IMR-90 (cell line): ENCODE results near the gene DTX3. TPM values are rescaled to one million over a fixed set of nuclear protein-coding genes. Genes with fewer than 3 reads are reported as not detected.
"Not testable (repeated sequence)": the region's sequence is repeated elsewhere in the genome, so short reads cannot be mapped to it uniquely, and the experiment has no call there.

Experiments
- ATAC-seq: fragments of 200-7000 bp; cut with Tn5 transposase; 2 replicates; pipeline ENCODE4 v1.9.1; 2020; ENCODE audit warnings: low read depth, mild to moderate bottlenecking, moderate library complexity
- BruUV-seq: library from RNA; stranded (reverse); fragments of 400-500 nt; replicated peaks from 2 replicates; lab custom pipeline; 2021; lab: Mats Ljungman, UMichigan
- CTCF ChIA-PET: fragments of 300-600 bp; formaldehyde crosslinking; extraction: SDS; loops from one replicate; lab custom pipeline; 2021; ENCODE audit warnings: antibody characterized with exemption; lab: Yijun Ruan, JAX
- POLR2A ChIA-PET: fragments of 300-600 bp; sonication (Branson Sonifier 250); formaldehyde crosslinking; loops from one replicate; lab custom pipeline; 2022; ENCODE audit warnings: antibody characterized with exemption; ENCODE audit not compliant: unreplicated experiment; lab: Charles Lee
- DNase-seq: peaks from one replicate; pipeline ENCODE4 v3.0.0; 2013
- H2AFZ ChIP-seq: replicated peaks from 2 replicates; pipeline ENCODE3; 2013; ENCODE audit warnings: low read length, mild to moderate bottlenecking; ENCODE audit not compliant: poor library complexity
- H2AK5ac ChIP-seq: 2 replicates; pipeline ENCODE4 v1.6.1; 2013; ENCODE audit warnings: low read depth, low read length, inconsistent platforms
- H2AK9ac ChIP-seq: replicated peaks from 2 replicates; pipeline ENCODE3; 2013; ENCODE audit warnings: mild to moderate bottlenecking, low read depth, low read length, moderate library complexity; ENCODE audit not compliant: poor library complexity
- H2BK120ac ChIP-seq: 2 replicates; pipeline ENCODE4 v1.6.1; 2013; ENCODE audit warnings: low read depth, low read length, inconsistent platforms
- H2BK15ac ChIP-seq: 3 replicates; pipeline ENCODE4 v1.6.1; 2013; ENCODE audit warnings: low read depth, low read length, inconsistent platforms
- H2BK20ac ChIP-seq: 2 replicates; pipeline ENCODE4 v1.6.1; 2013; ENCODE audit warnings: low read depth, mild to moderate bottlenecking, inconsistent platforms, low read length, moderate library complexity
- H2BK5ac ChIP-seq: 2 replicates; pipeline ENCODE4 v1.6.1; 2013; ENCODE audit warnings: mild to moderate bottlenecking, low read depth, low read length, inconsistent platforms; ENCODE audit not compliant: poor library complexity, severe bottlenecking
- H3K14ac ChIP-seq: replicated peaks from 2 replicates; pipeline ENCODE4 v1.6.1; 2013; ENCODE audit warnings: low read depth, low read length, inconsistent platforms
- H3K18ac ChIP-seq: 2 replicates; pipeline ENCODE4 v1.6.1; 2013; ENCODE audit warnings: low read depth, low read length, control low read depth
- H3K23ac ChIP-seq: 2 replicates; pipeline ENCODE4 v1.6.1; 2013; ENCODE audit warnings: low read depth, low read length, inconsistent platforms
- H3K27ac ChIP-seq: 2 replicates; pipeline ENCODE4 v1.5.1; 2013; ENCODE audit warnings: mild to moderate bottlenecking, control low read depth, low read length; ENCODE audit not compliant: insufficient read depth
- H3K27me3 ChIP-seq: 2 replicates; pipeline ENCODE4 v1.6.1; 2013; ENCODE audit warnings: low read length; ENCODE audit not compliant: control insufficient read depth, insufficient read depth
- H3K36me3 ChIP-seq: 2 replicates; pipeline ENCODE4 v1.6.1; 2013; ENCODE audit warnings: low read length, mixed read lengths; ENCODE audit not compliant: control insufficient read depth, insufficient read depth
- H3K4ac ChIP-seq: 2 replicates; pipeline ENCODE4 v1.6.1; 2013; ENCODE audit warnings: low read depth, low read length, inconsistent platforms
- H3K4me1 ChIP-seq: 2 replicates; pipeline ENCODE4 v1.6.1; 2013; ENCODE audit warnings: low read length, mixed read lengths; ENCODE audit not compliant: control insufficient read depth, insufficient read depth
- H3K4me2 ChIP-seq: 2 replicates; pipeline ENCODE4 v1.6.1; 2013; ENCODE audit warnings: low read depth, mild to moderate bottlenecking, control low read depth, low read length, moderate library complexity
- H3K4me3 ChIP-seq: 2 replicates; pipeline ENCODE4 v1.5.1; 2013; ENCODE audit warnings: low read depth, mild to moderate bottlenecking, control low read depth, low read length, moderate library complexity; ENCODE audit not compliant: insufficient read depth
- H3K56ac ChIP-seq: 2 replicates; pipeline ENCODE4 v1.6.1; 2013; ENCODE audit warnings: low read length, inconsistent platforms; ENCODE audit not compliant: insufficient read depth; ENCODE audit errors: extremely low read depth
- H3K79me1 ChIP-seq, 2 experiments: 2 replicates each; pipeline ENCODE4 v1.6.1; 2013; ENCODE audit warnings: low read length in 2 of 2, inconsistent platforms in 1 of 2, low read depth in 1 of 2
- H3K9ac ChIP-seq: 2 replicates; pipeline ENCODE4 v1.6.1; 2013; ENCODE audit warnings: low read depth, low read length, control low read depth
- H3K9me1 ChIP-seq: 2 replicates; pipeline ENCODE4 v1.6.1; 2013; ENCODE audit warnings: low read length, inconsistent platforms; ENCODE audit not compliant: insufficient read depth
- H3K9me3 ChIP-seq: 2 replicates; pipeline ENCODE4 v1.6.1; 2013; ENCODE audit warnings: low read length; ENCODE audit not compliant: control insufficient read depth, insufficient read depth
- H4K20me1 ChIP-seq: 2 replicates; pipeline ENCODE4 v1.6.1; 2013; ENCODE audit warnings: low read length, inconsistent platforms; ENCODE audit not compliant: insufficient read depth
- H4K5ac ChIP-seq: 2 replicates; pipeline ENCODE4 v1.6.1; 2013; ENCODE audit warnings: mild to moderate bottlenecking, low read depth, low read length, control low read depth
- H4K8ac ChIP-seq, 2 experiments: 2 replicates each; pipeline ENCODE4 v1.6.1; 2013; ENCODE audit warnings: low read depth in 2 of 2, low read length in 2 of 2, control low read depth in 1 of 2, inconsistent platforms in 1 of 2
- H4K91ac ChIP-seq: 2 replicates; pipeline ENCODE4 v1.6.1; 2013; ENCODE audit warnings: low read depth, low read length, inconsistent platforms; ENCODE audit not compliant: insufficient read depth
- WGBS, 2 experiments: methylation state at CpG; one replicate each; pipeline versions ENCODE4 v1.1.5 to v1.1.7; 2013; ENCODE audit warnings: missing lambda C conversion rate in 2 of 2; ENCODE audit not compliant: insufficient read length in 1 of 2; ENCODE audit errors: extremely low coverage in 2 of 2; 5-methylcytosine and 5-hydroxymethylcytosine counted together
- dilution Hi-C: fragments of 300-500 bp; cut with HindIII; formaldehyde crosslinking; loops from one replicate; pipeline ENCODE4 v1.14.3; 2018; ENCODE audit warnings: low sequenced_read_pairs; ENCODE audit not compliant: unreplicated experiment
- in situ Hi-C: fragments of 300-500 bp; cut with MboI; formaldehyde crosslinking; loops from 3 replicates; pipeline ENCODE4 v1.14.3; 2019; ENCODE audit warnings: low sequenced_read_pairs, inconsistent platforms, mixed read lengths
- intact Hi-C: fragments of 100-400 bp; cut with micrococcal nuclease; formaldehyde crosslinking; loops from 2 replicates; pipeline ENCODE4 v1.10.0; 2022
- polyA plus RNA-seq, 3 experiments: library from polyadenylated mRNA; depleted of rRNA; stranded (reverse); fragments of >200 nt; gene quantifications; 2 replicates each; pipeline ENCODE4 v1.2.3, GENCODE V29; 2012; ENCODE audit warnings: low replicate concordance in 1 of 3
- total RNA-seq: library from RNA; depleted of rRNA; stranded (reverse); fragments of >200 nt; gene quantifications from 2 replicates; pipeline ENCODE4 v1.2.3, GENCODE V29; 2012

Gene DTX3
- total and polyA plus RNA-seq, 2 of the 4 experiments (the other 2 are of a cell fraction), result 2.9 to 14.6 TPM

- peaks cover 27% of the 10 kb centered on the region for H3K27me3 ChIP-seq
- H4K5ac ChIP-seq, H2BK5ac ChIP-seq, intact Hi-C loops, H3K9ac ChIP-seq, DNase-seq, H2AK9ac ChIP-seq, BruUV-seq, H3K27ac ChIP-seq, H4K20me1 ChIP-seq, H2BK20ac ChIP-seq, H3K4me1 ChIP-seq, H2AFZ ChIP-seq, H3K23ac ChIP-seq, H3K56ac ChIP-seq, H3K4me3 ChIP-seq, H4K8ac ChIP-seq, H2BK15ac ChIP-seq, H2BK120ac ChIP-seq, H3K36me3 ChIP-seq, H2AK5ac ChIP-seq, POLR2A ChIA-PET, H3K9me3 ChIP-seq, dilution Hi-C loops, H4K91ac ChIP-seq, ATAC-seq, H3K14ac ChIP-seq, H3K4me2 ChIP-seq, H3K18ac ChIP-seq, H3K4ac ChIP-seq, CTCF ChIA-PET: not testable (repeated sequence)
- 57% methylated on average over 3 of the region's 15 CpGs; no CpG with 5 or more reads in 1 of the 2 experiments for WGBS, 2 experiments
- in situ Hi-C loops, result loop anchor here (10.0 kb wide), 1 partner anchor 146 kb away; the partner anchor contains the start of gene AGAP2
- peaks cover 15 to 25% of the 10 kb centered on the region in 2 experiments; a peak in 3 of 4 replicates for H3K79me1 ChIP-seq
- peaks cover 11% of the 10 kb centered on the region for H3K9me1 ChIP-seq
These were observed 15.5 kb upstream of the DTX3 start for GRCh38 chr12:57588951-57589610.
